ENCODE measurements around the gene TIMMDC1. TPM values are rescaled to one million over a fixed set of nuclear protein-coding genes. Genes with fewer than 3 reads are reported as not detected.

Gene TIMMDC1
- total RNA-seq, 4 donors from 2014 or later: 34.2 to 78.5 (median 48.6) TPM

DNA sequence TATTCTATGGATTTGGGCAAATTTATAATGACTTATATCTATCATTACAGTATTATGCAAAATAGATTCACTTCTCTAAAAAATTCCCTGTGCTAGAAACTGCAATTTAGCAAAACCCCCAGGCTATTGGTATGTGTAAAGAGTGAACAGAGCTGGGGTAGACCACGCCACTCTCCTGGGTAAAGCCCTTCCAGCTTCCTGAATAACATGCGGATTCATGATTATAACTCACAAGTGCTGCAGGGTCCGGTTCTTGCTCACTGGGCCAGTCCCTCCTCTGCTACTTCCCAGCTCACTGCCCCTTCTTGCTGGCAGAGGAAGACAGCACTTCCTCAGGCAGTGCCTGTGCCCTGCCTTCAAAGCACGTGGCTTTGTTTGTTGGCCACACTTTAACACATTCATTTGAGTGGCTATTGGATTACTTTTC lies 57.0 kb downstream of the TIMMDC1 start:
- TF ChIP-seq POLR2A (IDR thresholded peaks at IDR 0.05): no peak
- no peak for TF ChIP-seq CTCF (IDR thresholded peaks at IDR 0.05)
- DNase-seq: no peak
- H3K36me3 ChIP-seq: no peaks in the 10 kb centered on the region
- intact Hi-C loops (cut with DNase I): no loop called here
- H3K4me3 ChIP-seq (replicated peaks in 1 of 3): no peak overlapping the region
- no peak overlapping the region for H3K27ac ChIP-seq
- WGBS, 2 donors: 72% methylated on average over 4 of the region's 4 CpGs
- H3K27me3 ChIP-seq: no peaks in the 10 kb centered on the region
- H3K9me3 ChIP-seq: no peaks in the 10 kb centered on the region
- H3K4me1 ChIP-seq: no peaks in the 10 kb centered on the region

DNA sequence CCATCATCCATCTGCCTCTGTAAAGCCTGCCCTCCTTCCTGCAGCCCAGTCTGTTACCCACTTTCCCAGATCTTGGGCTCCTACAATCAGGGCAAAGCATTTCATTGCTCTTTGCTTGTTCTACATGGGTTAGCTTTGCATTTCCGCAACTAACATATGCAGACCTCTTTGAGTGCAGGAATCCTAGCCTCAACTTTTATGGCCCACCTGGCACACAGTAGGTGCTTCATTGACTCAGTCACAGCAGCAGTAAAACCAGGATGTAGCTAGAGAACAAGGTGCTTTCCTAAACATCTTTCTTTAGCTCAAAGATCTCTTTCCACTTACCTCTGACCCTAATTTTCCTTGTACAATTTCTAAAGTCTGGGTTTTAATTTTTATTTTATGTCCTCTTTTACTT lies 57.6 kb downstream of the TIMMDC1 start:
- no peak overlapping the region for H3K4me3 ChIP-seq (replicated peaks in 1 of 3)
- TF ChIP-seq POLR2A (IDR thresholded peaks at IDR 0.05) (no peak), CTCF (IDR thresholded peaks at IDR 0.05) (no peak)
- 91% methylated on average over 1 of the region's 1 CpG for WGBS, 2 donors
- intact Hi-C loops (cut with DNase I): no loop called here
- no peaks in the 10 kb centered on the region for H3K9me3 ChIP-seq
- no peaks in the 10 kb centered on the region for H3K36me3 ChIP-seq
- no peak for DNase-seq
- no peak overlapping the region for H3K27ac ChIP-seq
- no peaks in the 10 kb centered on the region for H3K27me3 ChIP-seq
- H3K4me1 ChIP-seq: no peaks in the 10 kb centered on the region

- 89 to 92% methylated on average over 7 of the region's 7 CpGs for WGBS, 2 donors
- DNase-seq: no peak
- intact Hi-C loops (cut with DNase I): no loop called here
Measured at GRCh38 chr3:119557192-119557876, 59.0 kb downstream of the TIMMDC1 start.

GRCh38 chr3:119557877-119558269 lies 59.5 kb downstream of the TIMMDC1 start:
- Histone ChIP-seq H3K9me3 (no peaks in the 10 kb centered on the region), H3K27me3 (no peaks in the 10 kb centered on the region), H3K4me3 (replicated peaks in 1 of 3) (no peak overlapping the region), H3K27ac (no peak overlapping the region), H3K4me1 (no peaks in the 10 kb centered on the region), H3K36me3 (no peaks in the 10 kb centered on the region)
- WGBS, 2 donors: 81% methylated on average over 3 of the region's 3 CpGs
- DNase-seq: no peak
- no peak for TF ChIP-seq CTCF (IDR thresholded peaks at IDR 0.05)
- intact Hi-C loops (cut with DNase I): no loop called here

More at GRCh38 chr3:119557192-119557876, 59.0 kb downstream of the TIMMDC1 start:
- Histone ChIP-seq H3K36me3 (no peaks in the 10 kb centered on the region), H3K27me3 (no peaks in the 10 kb centered on the region), H3K4me1 (no peaks in the 10 kb centered on the region), H3K4me3 (replicated peaks in 1 of 3) (no peak overlapping the region), H3K9me3 (no peaks in the 10 kb centered on the region), H3K27ac (no peak overlapping the region)
- TF ChIP-seq POLR2A (IDR thresholded peaks at IDR 0.05): no peak
- no peak for TF ChIP-seq CTCF (IDR thresholded peaks at IDR 0.05)

GRCh38 chr3:119558626-119559317 lies 60.4 kb downstream of the TIMMDC1 start:
- Histone ChIP-seq H3K4me1 (no peaks in the 10 kb centered on the region), H3K9me3 (no peaks in the 10 kb centered on the region), H3K27ac (no peak overlapping the region), H3K4me3 (replicated peaks in 1 of 3) (no peak overlapping the region), H3K36me3 (no peaks in the 10 kb centered on the region), H3K27me3 (no peaks in the 10 kb centered on the region)
- intact Hi-C loops (cut with DNase I): no loop called here
- 91 to 94% methylated on average over 9 of the region's 9 CpGs for WGBS, 2 donors
- TF ChIP-seq POLR2A (IDR thresholded peaks at IDR 0.05) (no peak), CTCF (IDR thresholded peaks at IDR 0.05) (no peak)
- no peak for DNase-seq
